ENCODE results near the gene GAN. TPM values are rescaled to one million over a fixed set of nuclear protein-coding genes. Genes with fewer than 3 reads are reported as not detected.

Gene GAN
- total RNA-seq, 4 donors from 2014 or later, result 8.7 to 12.8 (median 9.5) TPM

GRCh38 chr16:81358860-81359259 lies 44.1 kb downstream of the GAN start:
- intact Hi-C loops (cut with DNase I), result no loop called here
- WGBS, 2 donors, result 87 to 95% methylated on average over 1 of the region's 1 CpG
- no peak overlapping the region for H3K4me3 ChIP-seq (replicated peaks in 1 of 3)
- H3K27me3 ChIP-seq, result no peaks in the 10 kb centered on the region
- peaks cover 14 to 15% of the 10 kb centered on the region in 2 donors for H3K36me3 ChIP-seq
- H3K9me3 ChIP-seq, result no peaks in the 10 kb centered on the region
- no peaks in the 10 kb centered on the region for H3K4me1 ChIP-seq
- H3K27ac ChIP-seq, result no peak overlapping the region
- DNase-seq, result no peak
- TF ChIP-seq POLR2A (IDR thresholded peaks at IDR 0.05) (no peak), CTCF (IDR thresholded peaks at IDR 0.05) (no peak)

GRCh38 chr16:81360135-81360534 lies 45.4 kb downstream of the GAN start:
- intact Hi-C loops (cut with DNase I), result loop anchor here (10.0 kb wide), 1 partner anchor 505 kb away; no protein-coding TSS in a partner anchor
- WGBS, 2 donors, result 97% methylated on average over 2 of the region's 2 CpGs
- Histone ChIP-seq H3K27ac (no peak overlapping the region), H3K36me3 (peaks cover 15 to 20% of the 10 kb centered on the region in 2 donors), H3K9me3 (no peaks in the 10 kb centered on the region), H3K4me3 (replicated peaks in 1 of 3) (no peak overlapping the region), H3K4me1 (no peaks in the 10 kb centered on the region), H3K27me3 (no peaks in the 10 kb centered on the region)
- no peak for DNase-seq
- TF ChIP-seq POLR2A (IDR thresholded peaks at IDR 0.05) (no peak), CTCF (IDR thresholded peaks at IDR 0.05) (no peak)

- no peak for DNase-seq
- H3K36me3 ChIP-seq, result peaks cover 21 to 28% of the 10 kb centered on the region in 2 donors
- WGBS, 2 donors, result 94% methylated on average over 3 of the region's 3 CpGs
- no peak for TF ChIP-seq POLR2A (IDR thresholded peaks at IDR 0.05)
- no peak for TF ChIP-seq CTCF (IDR thresholded peaks at IDR 0.05)
- intact Hi-C loops (cut with DNase I), result loop anchor here (10.0 kb wide), 1 partner anchor 499 kb away; no protein-coding TSS in a partner anchor
- no peaks in the 10 kb centered on the region for H3K4me1 ChIP-seq
- H3K4me3 ChIP-seq (replicated peaks in 1 of 3), result no peak overlapping the region
- no peaks in the 10 kb centered on the region for H3K9me3 ChIP-seq
- H3K27me3 ChIP-seq, result no peaks in the 10 kb centered on the region
- no peak overlapping the region for H3K27ac ChIP-seq
These were observed 51.0 kb downstream of the GAN start for GRCh38 chr16:81365731-81366130.

GRCh38 chr16:81366316-81366932 lies 51.7 kb downstream of the GAN start:
- Histone ChIP-seq H3K4me3 (replicated peaks in 1 of 3) (no peak overlapping the region), H3K27me3 (no peaks in the 10 kb centered on the region), H3K27ac (no peak overlapping the region), H3K9me3 (no peaks in the 10 kb centered on the region), H3K4me1 (no peaks in the 10 kb centered on the region), H3K36me3 (peaks cover 21 to 28% of the 10 kb centered on the region in 2 donors)
- TF ChIP-seq CTCF (IDR thresholded peaks at IDR 0.05), result peak; percentile 13 to 78 (median 56)
- TF ChIP-seq POLR2A (IDR thresholded peaks at IDR 0.05), result no peak
- intact Hi-C loops (cut with DNase I), result loop anchor here (10.0 kb wide), 1 partner anchor 498 kb away; no protein-coding TSS in a partner anchor
- 58 to 60% methylated on average over 12 of the region's 12 CpGs for WGBS, 2 donors
- no peak for DNase-seq

- no peaks in the 10 kb centered on the region for H3K4me1 ChIP-seq
- H3K9me3 ChIP-seq, result no peaks in the 10 kb centered on the region
- intact Hi-C loops (cut with DNase I), result loop anchor here (10.0 kb wide), 1 partner anchor 497 kb away; no protein-coding TSS in a partner anchor
- no peaks in the 10 kb centered on the region for H3K27me3 ChIP-seq
- H3K4me3 ChIP-seq (replicated peaks in 1 of 3), result no peak overlapping the region
- TF ChIP-seq CTCF (IDR thresholded peaks at IDR 0.05) (no peak), POLR2A (IDR thresholded peaks at IDR 0.05) (no peak)
- no peak for DNase-seq
- 92 to 93% methylated on average over 6 of the region's 6 CpGs for WGBS, 2 donors
- peaks cover 7 to 21% of the 10 kb centered on the region in 2 donors for H3K36me3 ChIP-seq
- H3K27ac ChIP-seq, result no peak overlapping the region
These were observed 53.1 kb downstream of the GAN start for GRCh38 chr16:81367821-81368220.
